GM12878 (cell line): ENCODE data around the gene CTDNEP1. TPM values are rescaled to one million over a fixed set of nuclear protein-coding genes. Genes with fewer than 3 reads are reported as not detected.

Experiments
- ATAC-seq: fragments of 200-7000 bp; cut with Tn5 transposase; 3 replicates; pipeline ENCODE4 v1.9.1; 2020; ENCODE audit warnings: mild to moderate bottlenecking, moderate library complexity
- BruUV-seq: library from RNA; stranded (reverse); fragments of 400-500 nt; replicated peaks from 2 replicates; lab custom pipeline; 2021; lab: Mats Ljungman, UMichigan
- CTCF ChIA-PET: fragments of 300-600 bp; sonication (Branson Sonifier 250); formaldehyde crosslinking; extraction: SDS; loops from one replicate; lab custom pipeline; 2021; ENCODE audit warnings: inconsistent platforms; lab: Yijun Ruan, JAX
- POLR2A ChIA-PET: fragments of 350-600 bp; formaldehyde crosslinking; extraction: SDS; loops from one replicate; lab custom pipeline; 2021; ENCODE audit warnings: inconsistent platforms; lab: Charles Lee
- RAD21 ChIA-PET: fragments of 300-600 bp; sonication (Branson Sonifier 250); formaldehyde crosslinking; loops from one replicate; lab custom pipeline; 2023; ENCODE audit warnings: antibody characterized with exemption; ENCODE audit not compliant: unreplicated experiment; lab: Charles Lee
- SMC1A ChIA-PET: fragments of 300-600 bp; sonication (Branson Sonifier 250); formaldehyde crosslinking; loops from one replicate; lab custom pipeline; 2023; ENCODE audit not compliant: unreplicated experiment, uncharacterized antibody; lab: Charles Lee
- DNase-seq: peaks from one replicate; pipeline ENCODE4 v3.0.0-alpha.2; 2011; ENCODE audit warnings: low read depth, low spot score
- FAIRE-seq: peaks from 3 replicates; lab custom pipeline; 2011; peaks lifted over from hg19 to GRCh38; lab: Jason Lieb, UNC
- H2AFZ ChIP-seq: 2 replicates; pipeline ENCODE4 v1.6.0; 2011; ENCODE audit warnings: low read depth, low read length, control low read depth; ENCODE audit not compliant: control insufficient read depth
- H3K27ac ChIP-seq: 2 replicates; pipeline ENCODE4 v1.5.1; 2011; ENCODE audit warnings: control low read depth; ENCODE audit not compliant: control insufficient read depth, insufficient read depth
- H3K27me3 ChIP-seq, 2 experiments: replicated peaks in 1 of 2; 2 replicates each; pipeline versions ENCODE4 v1.6.0 to v1.6.1; 2011; ENCODE audit warnings: low read length in 1 of 2; ENCODE audit not compliant: control insufficient read depth in 2 of 2, insufficient read depth in 2 of 2
- H3K36me3 ChIP-seq, 2 experiments: 2 replicates each; pipeline ENCODE4 v1.5.1; 2011; ENCODE audit warnings: low read length in 1 of 2; ENCODE audit not compliant: control insufficient read depth in 2 of 2, insufficient read depth in 2 of 2
- H3K4me1 ChIP-seq: 2 replicates; pipeline ENCODE4 v1.6.1; 2011; ENCODE audit warnings: mild to moderate bottlenecking, low read length, moderate library complexity, mixed read lengths; ENCODE audit not compliant: control insufficient read depth, insufficient read depth
- H3K4me2 ChIP-seq: 2 replicates; pipeline ENCODE4 v1.6.0; 2011; ENCODE audit warnings: control low read depth; ENCODE audit not compliant: control insufficient read depth, insufficient read depth
- H3K4me3 ChIP-seq: fragments of 200-600 bp; sonication (generic); 2 replicates; pipeline ENCODE4 v1.5.1; 2016
- H3K79me2 ChIP-seq: 2 replicates; pipeline ENCODE4 v1.6.0; 2011; ENCODE audit warnings: low read length; ENCODE audit not compliant: control insufficient read depth, insufficient read depth
- H3K9ac ChIP-seq: 2 replicates; pipeline ENCODE4 v1.8.0; 2011; ENCODE audit warnings: low read length, control low read depth, mixed read lengths; ENCODE audit not compliant: control insufficient read depth, insufficient read depth
- H3K9me3 ChIP-seq: replicated peaks from 3 replicates; pipeline ENCODE4 v1.5.1; 2011; ENCODE audit warnings: mild to moderate bottlenecking, low read length; ENCODE audit not compliant: control insufficient read depth, insufficient read depth
- H4K20me1 ChIP-seq: 2 replicates; pipeline ENCODE4 v1.6.0; 2011; ENCODE audit not compliant: control insufficient read depth, insufficient read depth
- ESRRA ChIP-seq: IDR thresholded peaks from 2 replicates; pipeline ENCODE4 v1.6.1; 2012; ENCODE audit warnings: mild to moderate bottlenecking, low read length, improper control_type of control experiment
- NKRF ChIP-seq: fragments of 450-650 bp; conservative IDR thresholded peaks from 2 replicates; pipeline ENCODE4 v1.6.1; 2017; ENCODE audit warnings: mild to moderate bottlenecking, moderate library complexity
- POLR2AphosphoS2 ChIP-seq: IDR thresholded peaks from 2 replicates; pipeline ENCODE4 v1.6.1; 2011; ENCODE audit warnings: low read depth, mild to moderate bottlenecking, low read length, improper control_type of control experiment, moderate library complexity
- WGBS: methylation state at CpG from one replicate; pipeline ENCODE4 v1.1.6; 2016; ENCODE audit warnings: low lambda C conversion rate; ENCODE audit not compliant: insufficient replicate concordance, insufficient coverage; ENCODE audit errors: missing lambda C conversion rate; 5-methylcytosine and 5-hydroxymethylcytosine counted together
- in situ Hi-C: fragments of 300-500 bp; cut with MboI; formaldehyde crosslinking; loops from 9 replicates; pipeline ENCODE4 v1.14.3; 2018; ENCODE audit warnings: mixed read lengths
- intact Hi-C: fragments of 100-400 bp; cut with micrococcal nuclease; formaldehyde crosslinking; loops from one replicate; pipeline ENCODE4 v1.14.2; 2022; ENCODE audit not compliant: unreplicated experiment
- polyA plus RNA-seq, 11 experiments: library from polyadenylated mRNA; depleted of rRNA in 4 of 11; unstranded in 6 of 11; stranded (reverse) in 5 of 11; fragments of >200 nt; fragmentation: Nextera tagmentation in 4 of 11; fragmentation: Illumina TruSeq in 1 of 11; extraction: Ambion mirVana in 4 of 11; extraction: Trizol in 1 of 11; gene quantifications; 1 replicate in 1 of 11; 2 replicates in 10 of 11; pipeline versions ENCODE4 v1.2.1 to v1.2.3, GENCODE V29; 2011 to 2016; ENCODE audit warnings: inconsistent platforms in 2 of 11, missing spikeins in 2 of 11, low read depth in 1 of 11
- total RNA-seq, 4 experiments: library from RNA; depleted of rRNA in 3 of 4; stranded (reverse); fragments of >200 nt in 3 of 4; fragmentation: Illumina TruSeq in 1 of 4; extraction: Trizol in 1 of 4; gene quantifications; 2 replicates each; pipeline versions ENCODE4 v1.2.1 to v1.2.3, GENCODE V29; 2013 to 2021
- TF ChIP-seq, protein P1 (sequence below): IDR thresholded peaks from 2 replicates; pipeline ENCODE4 v1.6.1; 2012; ENCODE audit warnings: low read depth, low read length, improper control_type of control experiment

CTDNEP1 gene
- total and polyA plus RNA-seq, 10 of the 15 experiments (the other 5 are each of a cell fraction or from before 2014, with no cell fraction given), result 23.7 to 176 (median 30.3) TPM

- POLR2A ChIA-PET, result no interaction called here
- no peak overlapping the region for H3K9ac ChIP-seq
Observed at GRCh38 chr17:7292194-7292593, 40.7 kb upstream of the CTDNEP1 start.

More at GRCh38 chr17:7292194-7292593, 40.7 kb upstream of the CTDNEP1 start:
- peaks cover 3% of the 10 kb centered on the region for H3K4me1 ChIP-seq
- ChIA-PET CTCF (interaction anchor here (0.9 to 2.6 kb wide), 4 partner anchors 12 to 246 kb away, joined by 3 to 8 read pairs (median 6); partner anchors contain the start of gene TMEM95), RAD21 (no interaction called here), SMC1A (no interaction called here)
- FAIRE-seq (no peak), ATAC-seq (no peak), DNase-seq (no peak)
- TF ChIP-seq ESRRA (no peak), NKRF (no peak), POLR2AphosphoS2 (no peak)
- TF ChIP-seq, protein P1, sequence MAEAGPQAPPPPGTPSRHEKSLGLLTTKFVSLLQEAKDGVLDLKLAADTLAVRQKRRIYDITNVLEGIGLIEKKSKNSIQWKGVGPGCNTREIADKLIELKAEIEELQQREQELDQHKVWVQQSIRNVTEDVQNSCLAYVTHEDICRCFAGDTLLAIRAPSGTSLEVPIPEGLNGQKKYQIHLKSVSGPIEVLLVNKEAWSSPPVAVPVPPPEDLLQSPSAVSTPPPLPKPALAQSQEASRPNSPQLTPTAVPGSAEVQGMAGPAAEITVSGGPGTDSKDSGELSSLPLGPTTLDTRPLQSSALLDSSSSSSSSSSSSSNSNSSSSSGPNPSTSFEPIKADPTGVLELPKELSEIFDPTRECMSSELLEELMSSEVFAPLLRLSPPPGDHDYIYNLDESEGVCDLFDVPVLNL, result no peak
- WGBS, result 17% methylated on average over 2 of the region's 2 CpGs
- intact Hi-C loops (no loop called here), in situ Hi-C loops (no loop called here)
- no peak overlapping the region for H3K4me2 ChIP-seq
- H2AFZ ChIP-seq, result no peak overlapping the region
- no peaks in the 10 kb centered on the region for H3K36me3 ChIP-seq
- no peaks in the 10 kb centered on the region; the same call in 1 of the 2 replicates for H4K20me1 ChIP-seq
- no peaks in the 10 kb centered on the region for H3K79me2 ChIP-seq
- H3K9me3 ChIP-seq, result no peaks in the 10 kb centered on the region
- BruUV-seq, result no TSS peak
- peaks cover 3 to 6% of the 10 kb centered on the region in 2 experiments for H3K27me3 ChIP-seq
- no peak overlapping the region for H3K27ac ChIP-seq
- no peak overlapping the region for H3K4me3 ChIP-seq
